ENCODE measurements around the gene UNK. TPM values are rescaled to one million over a fixed set of nuclear protein-coding genes. Genes with fewer than 3 reads are reported as not detected.
A peak's percentile ranks its signal among the peaks of the same experiment; 100 is the strongest.

UNK gene
- total RNA-seq, 1 donor from 2014 or later, result 14.3 TPM

GRCh38 chr17:75812096-75813013 lies 27.7 kb downstream of the UNK start:
- ATAC-seq (ENCODE audit: poor library complexity), result no peak
- peak; percentile 30 for DNase-seq
- intact Hi-C loops (cut with DNase I), result no loop called here

GRCh38 chr17:75813081-75814020 lies 28.7 kb downstream of the UNK start:
- intact Hi-C loops (cut with DNase I), result no loop called here
- no peak for ATAC-seq (ENCODE audit: poor library complexity)
- DNase-seq, result peak; percentile 35

GRCh38 chr17:75814021-75814395 lies 29.4 kb downstream of the UNK start:
- peak; percentile 7 for DNase-seq
- no peak for ATAC-seq (ENCODE audit: poor library complexity)
- intact Hi-C loops (cut with DNase I), result no loop called here

- intact Hi-C loops (cut with DNase I), result no loop called here
- peak; percentile 24 for DNase-seq
Observed at GRCh38 chr17:75814900-75815373, 30.3 kb downstream of the UNK start.

GRCh38 chr17:75815399-75815798 lies 30.8 kb downstream of the UNK start:
- intact Hi-C loops (cut with DNase I), result no loop called here
- no peak for DNase-seq

More at GRCh38 chr17:75814900-75815373, 30.3 kb downstream of the UNK start:
- no peak for ATAC-seq (ENCODE audit: poor library complexity)

DNA sequence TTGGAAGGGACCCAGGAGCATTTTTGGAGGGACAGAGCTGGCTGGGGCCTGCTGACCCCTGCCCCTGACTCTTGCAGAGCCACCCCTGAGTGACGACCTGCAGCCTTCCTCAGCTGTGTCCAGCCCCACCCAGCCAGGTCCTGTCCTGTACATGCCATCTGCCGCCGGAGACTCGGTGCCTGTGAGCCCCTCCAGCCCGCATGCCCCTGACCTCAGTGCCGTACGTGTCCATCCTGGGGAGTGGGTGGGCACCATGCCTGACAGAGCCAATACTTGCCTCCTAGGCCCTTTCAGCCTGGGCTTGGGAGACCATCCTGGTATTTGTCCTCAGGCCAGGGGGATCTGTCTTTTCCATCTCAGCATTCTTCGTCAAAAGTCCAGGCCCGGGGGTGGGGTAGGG lies 32.1 kb downstream of the UNK start:
- intact Hi-C loops (cut with DNase I), result no loop called here
- ATAC-seq (ENCODE audit: poor library complexity) (no peak), DNase-seq (peak; percentile 35)

More at GRCh38 chr17:75815399-75815798, 30.8 kb downstream of the UNK start:
- ATAC-seq (ENCODE audit: poor library complexity), result no peak

DNA sequence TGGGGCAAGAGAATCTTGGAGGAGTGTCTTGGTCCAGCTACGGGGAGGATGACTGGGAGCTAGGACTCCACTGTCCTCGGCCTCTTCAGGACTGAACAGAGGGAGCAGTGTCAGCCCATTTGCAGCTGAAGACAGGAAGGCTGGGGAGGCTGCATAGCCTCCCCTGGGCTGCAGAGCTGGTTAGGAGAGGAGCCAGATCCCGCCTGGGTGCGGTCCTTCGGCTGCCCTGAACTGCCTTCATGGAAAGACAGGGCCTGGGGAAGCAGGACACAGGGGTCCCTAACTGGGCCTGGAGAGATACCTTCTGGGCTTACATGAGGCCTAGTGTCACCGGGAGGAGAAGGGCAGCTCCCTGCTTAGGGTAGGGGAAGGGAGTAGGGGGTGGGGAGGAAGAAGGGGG lies 33.0 kb downstream of the UNK start:
- no peak for DNase-seq
- intact Hi-C loops (cut with DNase I), result no loop called here
- no peak for ATAC-seq (ENCODE audit: poor library complexity)

DNA sequence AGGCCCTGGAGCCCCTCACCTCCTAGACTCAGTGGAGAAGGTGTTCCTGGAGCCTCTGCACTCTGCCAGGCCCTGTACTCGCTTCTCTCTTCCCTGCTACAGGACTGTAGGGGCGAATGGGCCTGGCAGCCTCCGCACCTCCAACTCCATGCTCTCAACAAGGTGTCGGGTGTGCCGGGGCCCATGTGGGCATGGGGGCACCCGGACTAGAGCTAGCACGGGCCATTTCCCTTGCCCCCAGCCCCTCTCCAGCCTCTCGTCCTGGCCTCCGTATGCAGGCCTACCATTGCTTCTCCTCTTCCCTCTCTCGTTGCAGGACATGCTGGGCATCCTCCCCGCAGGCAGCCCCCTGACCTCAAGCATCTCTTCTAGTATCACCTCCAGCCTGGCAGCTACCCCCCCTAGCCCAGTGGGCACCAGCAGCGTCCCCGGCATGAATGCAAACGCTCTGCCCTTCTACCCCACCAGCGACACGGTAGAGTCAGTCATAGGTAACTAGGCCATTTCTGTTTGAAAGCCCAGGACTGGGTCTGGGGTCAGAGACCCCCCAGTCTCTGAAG lies 33.8 kb downstream of the UNK start:
- no peak for DNase-seq
- intact Hi-C loops (cut with DNase I), result no loop called here
- no peak for ATAC-seq (ENCODE audit: poor library complexity)

GRCh38 chr17:75819116-75819515 lies 34.5 kb downstream of the UNK start:
- no peak for DNase-seq
- intact Hi-C loops (cut with DNase I), result no loop called here
- no peak for ATAC-seq (ENCODE audit: poor library complexity)

DNA sequence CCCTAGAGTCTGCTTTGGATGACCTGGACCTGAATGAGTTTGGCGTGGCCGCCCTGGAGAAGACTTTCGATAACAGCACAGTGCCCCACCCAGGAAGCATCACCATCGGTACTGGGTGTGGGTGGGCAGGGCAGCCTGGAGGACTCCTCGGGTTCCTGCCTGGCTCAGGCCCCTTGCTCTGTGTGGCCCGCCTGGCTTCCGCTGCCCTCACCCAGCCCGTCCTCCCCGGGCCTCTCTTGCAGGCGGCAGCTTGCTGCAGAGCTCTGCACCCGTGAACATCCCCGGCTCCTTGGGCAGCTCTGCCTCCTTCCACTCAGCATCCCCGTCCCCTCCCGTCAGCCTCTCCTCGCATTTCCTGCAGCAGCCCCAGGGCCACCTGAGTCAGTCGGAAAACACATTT lies 35.1 kb downstream of the UNK start:
- ATAC-seq (ENCODE audit: poor library complexity) (no peak), DNase-seq (no peak)
- intact Hi-C loops (cut with DNase I), result no loop called here

GRCh38 chr17:75820094-75821080 lies 35.8 kb downstream of the UNK start:
- no peak for DNase-seq
- intact Hi-C loops (cut with DNase I), result no loop called here
- no peak for ATAC-seq (ENCODE audit: poor library complexity)

GRCh38 chr17:75821552-75821951 lies 36.9 kb downstream of the UNK start:
- DNase-seq (no peak), ATAC-seq (ENCODE audit: poor library complexity) (no peak)
- intact Hi-C loops (cut with DNase I), result no loop called here

GRCh38 chr17:75822119-75822799 lies 37.7 kb downstream of the UNK start:
- intact Hi-C loops (cut with DNase I), result no loop called here
- DNase-seq, result no peak
- ATAC-seq (ENCODE audit: poor library complexity), result no peak

DNA sequence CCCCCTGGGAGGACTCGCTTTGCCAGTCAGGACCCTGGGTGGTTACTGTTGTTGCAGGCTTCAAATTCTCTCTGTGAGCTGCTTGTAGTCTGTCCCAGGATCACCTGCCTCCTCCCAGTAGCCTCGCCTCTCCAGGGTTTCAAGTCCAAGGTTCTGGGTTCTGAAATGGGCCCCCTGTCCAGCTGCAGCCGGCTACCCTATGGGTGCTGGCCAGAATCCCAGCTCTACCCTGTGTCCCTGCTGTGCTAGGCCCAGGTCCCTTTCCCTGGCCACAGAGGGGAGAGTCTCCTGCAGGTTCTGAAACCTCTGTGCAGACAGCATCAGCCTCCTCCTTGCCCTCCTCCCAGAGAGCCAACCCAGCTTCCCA lies 38.2 kb downstream of the UNK start:
- DNase-seq (no peak), ATAC-seq (ENCODE audit: poor library complexity) (no peak)
- intact Hi-C loops (cut with DNase I), result no loop called here

DNA sequence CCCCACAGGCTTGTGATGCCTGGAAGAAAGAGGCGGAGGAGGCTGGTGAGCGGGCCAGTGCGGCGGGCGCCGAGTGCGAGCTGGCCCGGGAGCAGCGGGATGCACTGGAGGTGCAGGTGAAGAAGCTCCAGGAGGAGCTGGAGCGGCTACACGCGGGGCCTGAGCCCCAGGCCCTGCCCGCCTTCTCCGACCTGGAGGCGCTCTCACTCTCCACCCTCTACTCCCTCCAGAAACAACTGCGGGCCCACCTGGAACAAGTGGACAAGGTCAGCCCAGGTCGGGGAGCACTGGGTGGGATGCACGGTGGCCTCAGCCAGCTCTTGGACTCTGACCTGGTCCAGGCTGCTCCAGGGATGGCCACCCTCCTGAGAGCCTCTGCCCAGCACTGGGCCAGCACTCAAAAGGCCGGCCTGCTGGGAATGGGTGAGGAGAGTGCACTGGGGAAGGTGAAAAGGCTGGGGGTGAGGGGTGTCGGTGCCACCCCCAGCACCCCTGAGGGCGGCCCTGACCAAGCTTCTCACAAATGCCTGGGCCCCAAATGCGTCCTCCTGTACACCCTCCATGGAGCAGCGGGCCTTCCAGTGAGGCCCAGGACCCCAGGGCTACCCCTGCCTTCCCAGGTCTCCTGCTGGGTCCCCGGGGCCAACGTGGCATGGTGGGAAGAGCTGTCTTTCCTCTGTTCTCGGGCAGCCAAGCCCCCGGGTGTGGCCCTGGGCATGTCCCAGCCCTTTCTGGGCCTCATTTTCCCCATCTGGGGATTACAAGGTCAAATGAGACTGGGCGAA lies 38.8 kb downstream of the UNK start:
- intact Hi-C loops (cut with DNase I), result no loop called here
- DNase-seq, result no peak
- ATAC-seq (ENCODE audit: poor library complexity), result no peak

GRCh38 chr17:75824050-75824552 lies 39.5 kb downstream of the UNK start:
- ATAC-seq (ENCODE audit: poor library complexity) (no peak), DNase-seq (no peak)
- intact Hi-C loops (cut with DNase I), result no loop called here

GRCh38 chr17:75824666-75825065 lies 40.1 kb downstream of the UNK start:
- ATAC-seq (ENCODE audit: poor library complexity) (no peak), DNase-seq (no peak)
- intact Hi-C loops (cut with DNase I), result loop anchor here (5.0 kb wide), 1 partner anchor 52 kb away; no protein-coding TSS in a partner anchor
